Right forelimb (tissue), 1 donor: ENCODE results near the gene CLIC5.

Experiments used
- DNase-seq: peaks from one replicate; pipeline ENCODE4 v3.0.0-alpha.2; 2018

Gene CLIC5

GRCh38 chr6:45835721-45836437 lies 179.8 kb downstream of the CLIC5 start:
- no peak for DNase-seq

- DNase-seq = no peak
These were observed 183.6 kb downstream of the CLIC5 start for GRCh38 chr6:45832063-45832462.
